Retina (tissue), 1 donor: ENCODE results near the gene HDAC5.
"Not testable (repeated sequence)": the region's sequence is repeated elsewhere in the genome, so short reads cannot be mapped to it uniquely, and the experiment has no call there.

Source experiments
- DNase-seq: peaks from one replicate; pipeline ENCODE4 v3.0.0-alpha.2; 2016

HDAC5 gene

GRCh38 chr17:44110823-44111633 is 12.4 kb downstream of the HDAC5 start:
- peak; percentile 80 for DNase-seq

- no peak for DNase-seq
These were observed 13.3 kb downstream of the HDAC5 start for GRCh38 chr17:44110011-44110686.

GRCh38 chr17:44109312-44109630 is 14.2 kb downstream of the HDAC5 start:
- no peak for DNase-seq

- no peak for DNase-seq
These were observed 14.8 kb downstream of the HDAC5 start for GRCh38 chr17:44108440-44109311.

GRCh38 chr17:44106801-44107200 is 16.6 kb downstream of the HDAC5 start:
- DNase-seq, result no peak

- no peak for DNase-seq
These were observed 17.5 kb downstream of the HDAC5 start for GRCh38 chr17:44105941-44106340.

GRCh38 chr17:44105483-44105882 is 18.0 kb downstream of the HDAC5 start:
- no peak for DNase-seq

- no peak for DNase-seq
These were observed 20.4 kb downstream of the HDAC5 start for GRCh38 chr17:44102849-44103622.

- DNase-seq, result not testable (repeated sequence)
These were observed 21.6 kb downstream of the HDAC5 start for GRCh38 chr17:44101858-44102257.

GRCh38 chr17:44097110-44097958 is 26.1 kb downstream of the HDAC5 start:
- DNase-seq, result no peak

- DNase-seq, result peak; percentile 85
These were observed 27.6 kb downstream of the HDAC5 start for GRCh38 chr17:44095647-44096496.

GRCh38 chr17:44095388-44095646 is 28.1 kb downstream of the HDAC5 start:
- DNase-seq, result no peak

- no peak for DNase-seq
These were observed 28.6 kb downstream of the HDAC5 start for GRCh38 chr17:44094701-44095387.

- no peak for DNase-seq
These were observed 30.1 kb downstream of the HDAC5 start for GRCh38 chr17:44093231-44093900.

- DNase-seq, result no peak
These were observed 31.4 kb downstream of the HDAC5 start for GRCh38 chr17:44092051-44092450.

GRCh38 chr17:44091200-44091997 is 32.0 kb downstream of the HDAC5 start:
- no peak for DNase-seq

- no peak for DNase-seq
These were observed 35.2 kb downstream of the HDAC5 start for GRCh38 chr17:44088254-44088653.

GRCh38 chr17:44087319-44087718 is 36.1 kb downstream of the HDAC5 start:
- no peak for DNase-seq
